ENCODE measurements around the gene SNRPD2.

DNA sequence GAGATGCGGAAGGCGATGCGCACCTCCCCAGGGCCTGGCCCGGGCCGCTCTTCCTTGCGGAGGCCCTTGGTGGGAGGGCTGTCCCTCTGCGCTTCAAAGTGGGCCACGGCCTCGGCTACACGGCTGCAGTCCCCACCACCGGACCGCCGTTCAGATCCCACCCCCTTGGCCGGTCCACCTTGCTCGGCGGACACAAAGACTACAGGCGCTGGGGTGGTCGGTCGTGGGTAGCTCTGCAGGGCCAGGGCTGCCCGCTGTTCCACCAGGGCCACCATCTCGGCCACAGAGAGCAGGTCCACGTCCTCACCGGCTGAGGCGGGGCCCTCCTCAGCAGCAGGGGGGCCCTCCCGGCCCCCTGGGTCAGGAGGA is 20.9 kb upstream of the SNRPD2 start:
- TF ChIP-seq CTCF (IDR thresholded peaks at IDR 0.05) (no peak), POLR2AphosphoS5 (IDR thresholded peaks at IDR 0.05) (no peak), POLR2A (IDR thresholded peaks at IDR 0.05) (no peak), EP300 (IDR thresholded peaks at IDR 0.05) (no peak)

All from gastroesophageal sphincter (tissue), 3 donors.